ENCODE results near the gene MAP4K2. TPM values are rescaled to one million over a fixed set of nuclear protein-coding genes. Genes with fewer than 3 reads are reported as not detected.

MAP4K2 gene
- total and polyA plus RNA-seq, 4 donors, result 5.4 to 29.6 (median 11.1) TPM

DNA sequence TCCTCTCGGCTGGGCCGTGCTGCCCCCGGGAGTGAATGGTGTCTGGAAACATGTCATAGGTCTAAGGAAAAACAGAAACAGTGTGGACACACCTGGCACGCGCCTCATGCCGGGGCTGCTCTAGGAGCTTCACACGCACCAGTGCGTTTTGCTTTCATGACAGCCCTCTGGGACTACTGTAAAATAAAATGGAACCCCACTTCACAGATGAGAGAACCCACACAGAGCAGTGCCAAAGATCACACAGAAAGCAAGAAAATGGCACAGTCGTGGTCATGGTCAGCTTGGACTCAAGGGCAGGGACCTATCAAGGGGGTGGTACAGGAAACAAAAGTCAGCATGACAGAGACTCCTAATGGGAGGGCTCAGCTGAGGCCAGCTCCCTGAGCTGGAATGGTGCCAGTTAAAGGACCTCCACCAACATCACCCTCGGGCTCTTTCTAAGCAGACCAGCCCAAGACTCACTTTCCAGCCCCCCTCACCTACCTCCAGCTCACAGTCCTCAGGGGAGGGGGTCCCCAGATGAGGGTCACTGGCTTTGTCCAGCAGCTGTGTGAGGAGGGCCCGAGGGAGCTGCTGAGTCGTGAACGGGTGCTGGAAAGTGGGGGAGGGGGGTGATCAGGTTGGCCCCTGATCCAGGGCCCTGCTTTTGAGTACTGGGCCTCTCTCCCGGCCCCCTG lies 3.3 kb downstream of the MAP4K2 start:
- DNase-seq (peak in 1 of 2 donors; percentile 32), ATAC-seq (ENCODE audit: low FRiP score) (no peak)
- 62 to 65% methylated on average over 14 of the region's 14 CpGs for WGBS, 2 donors
- H3K4me3 ChIP-seq (ENCODE audit: low read length in 2 of 2), result no peak overlapping the region
- H3K27ac ChIP-seq (ENCODE audit: low read depth in 1 of 2, low read length in 2 of 2), result no peak overlapping the region
- H3K27me3 ChIP-seq (ENCODE audit: control insufficient read depth in 1 of 2, insufficient read depth in 2 of 2, low read length in 1 of 2), result no peaks in the 10 kb centered on the region
- no peaks in the 10 kb centered on the region for H3K4me1 ChIP-seq (ENCODE audit: control insufficient read depth in 1 of 2, insufficient read depth in 2 of 2, low read length in 2 of 2)
- no peaks in the 10 kb centered on the region for H3K9me3 ChIP-seq (ENCODE audit: control insufficient read depth, low read length)
- no peaks in the 10 kb centered on the region for H3K36me3 ChIP-seq (ENCODE audit: control insufficient read depth in 1 of 2, insufficient read depth in 2 of 2, low read length in 1 of 2)
- intact Hi-C loops (cut with DNase I), result no loop called here

DNA sequence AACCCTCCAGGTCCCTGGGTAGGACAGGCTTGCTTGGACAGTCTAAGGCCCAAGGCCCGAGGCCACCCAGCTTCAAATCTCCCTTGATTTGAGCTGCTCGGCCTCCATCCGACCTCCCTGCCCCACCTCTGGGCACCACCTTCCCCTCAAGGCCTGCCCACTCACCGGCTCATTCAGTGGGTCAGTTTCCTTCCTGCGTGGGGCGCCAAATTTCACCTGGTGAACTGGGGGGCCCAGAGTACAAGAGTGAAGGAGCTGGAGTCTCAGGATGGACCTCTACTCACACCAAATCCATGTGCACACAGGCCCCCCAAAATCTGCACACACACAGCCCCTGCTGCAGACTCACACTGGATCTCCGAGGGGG lies 3.8 kb downstream of the MAP4K2 start:
- H3K27me3 ChIP-seq (ENCODE audit: control insufficient read depth in 1 of 2, insufficient read depth in 2 of 2, low read length in 1 of 2), result no peaks in the 10 kb centered on the region
- ATAC-seq (ENCODE audit: low FRiP score) (no peak), DNase-seq (peak in 1 of 2 donors; percentile 33)
- no peaks in the 10 kb centered on the region for H3K9me3 ChIP-seq (ENCODE audit: control insufficient read depth, low read length)
- no peaks in the 10 kb centered on the region for H3K36me3 ChIP-seq (ENCODE audit: control insufficient read depth in 1 of 2, insufficient read depth in 2 of 2, low read length in 1 of 2)
- 76 to 83% methylated on average over 7 of the region's 7 CpGs for whole genome bisulfite sequencing, 2 donors
- H3K4me1 ChIP-seq (ENCODE audit: control insufficient read depth in 1 of 2, insufficient read depth in 2 of 2, low read length in 2 of 2), result no peaks in the 10 kb centered on the region
- intact Hi-C loops (cut with DNase I), result no loop called here
- H3K27ac ChIP-seq (ENCODE audit: low read depth in 1 of 2, low read length in 2 of 2), result no peak overlapping the region
- no peak overlapping the region for H3K4me3 ChIP-seq (ENCODE audit: low read length in 2 of 2)

DNA sequence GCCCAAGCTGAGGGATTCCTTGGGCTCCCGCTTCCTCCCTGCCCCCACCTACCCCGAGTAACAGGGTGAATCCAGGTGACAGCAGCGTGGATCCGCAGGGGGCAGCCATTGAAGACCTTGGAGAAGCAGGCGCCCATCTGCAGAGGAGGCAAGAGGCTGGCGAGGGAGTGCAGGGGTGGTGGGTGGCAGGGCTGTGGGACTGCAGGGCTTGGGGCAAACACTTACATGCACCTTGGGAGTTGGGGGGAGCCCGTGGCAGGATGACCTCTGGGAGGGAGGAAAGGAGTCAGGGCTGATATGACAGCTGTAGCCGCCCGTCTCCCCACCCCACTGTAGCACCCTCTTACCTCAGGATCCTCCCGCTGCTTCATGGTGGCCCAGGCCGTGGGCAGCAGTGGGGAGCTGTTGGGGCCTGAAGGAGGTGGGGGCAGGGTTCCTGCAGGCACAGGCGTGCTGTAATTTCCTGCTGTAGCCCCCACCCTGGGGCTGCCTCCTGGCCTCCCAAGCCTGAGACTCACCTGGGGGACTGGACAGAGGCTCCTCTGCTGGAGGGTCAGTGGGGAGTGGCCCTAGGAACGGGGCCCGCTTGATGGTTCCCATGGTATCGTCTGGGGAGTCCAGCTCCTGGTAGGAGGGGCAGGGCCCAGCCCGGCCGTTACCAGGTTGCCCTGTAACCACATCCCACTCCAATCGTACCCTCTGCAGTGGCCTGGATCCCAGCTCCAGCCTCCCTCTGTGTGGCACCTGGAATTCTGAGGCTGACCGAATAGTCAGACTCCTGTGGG lies 6.1 kb downstream of the MAP4K2 start:
- peak; percentile 38 to 73 for DNase-seq
- Histone ChIP-seq H3K36me3 (ENCODE audit: control insufficient read depth in 1 of 2, insufficient read depth in 2 of 2, low read length in 1 of 2) (no peaks in the 10 kb centered on the region), H3K4me1 (ENCODE audit: control insufficient read depth in 1 of 2, insufficient read depth in 2 of 2, low read length in 2 of 2) (no peaks in the 10 kb centered on the region), H3K27me3 (ENCODE audit: control insufficient read depth in 1 of 2, insufficient read depth in 2 of 2, low read length in 1 of 2) (no peaks in the 10 kb centered on the region), H3K27ac (ENCODE audit: low read depth in 1 of 2, low read length in 2 of 2) (no peak overlapping the region), H3K9me3 (ENCODE audit: control insufficient read depth, low read length) (no peaks in the 10 kb centered on the region), H3K4me3 (ENCODE audit: low read length in 2 of 2) (no peak overlapping the region)
- WGBS, 2 donors, result 85 to 90% methylated on average over 17 to 19 of the region's 19 CpGs
- intact Hi-C loops (cut with DNase I), result no loop called here
- no peak for ATAC-seq (ENCODE audit: low FRiP score)

DNA sequence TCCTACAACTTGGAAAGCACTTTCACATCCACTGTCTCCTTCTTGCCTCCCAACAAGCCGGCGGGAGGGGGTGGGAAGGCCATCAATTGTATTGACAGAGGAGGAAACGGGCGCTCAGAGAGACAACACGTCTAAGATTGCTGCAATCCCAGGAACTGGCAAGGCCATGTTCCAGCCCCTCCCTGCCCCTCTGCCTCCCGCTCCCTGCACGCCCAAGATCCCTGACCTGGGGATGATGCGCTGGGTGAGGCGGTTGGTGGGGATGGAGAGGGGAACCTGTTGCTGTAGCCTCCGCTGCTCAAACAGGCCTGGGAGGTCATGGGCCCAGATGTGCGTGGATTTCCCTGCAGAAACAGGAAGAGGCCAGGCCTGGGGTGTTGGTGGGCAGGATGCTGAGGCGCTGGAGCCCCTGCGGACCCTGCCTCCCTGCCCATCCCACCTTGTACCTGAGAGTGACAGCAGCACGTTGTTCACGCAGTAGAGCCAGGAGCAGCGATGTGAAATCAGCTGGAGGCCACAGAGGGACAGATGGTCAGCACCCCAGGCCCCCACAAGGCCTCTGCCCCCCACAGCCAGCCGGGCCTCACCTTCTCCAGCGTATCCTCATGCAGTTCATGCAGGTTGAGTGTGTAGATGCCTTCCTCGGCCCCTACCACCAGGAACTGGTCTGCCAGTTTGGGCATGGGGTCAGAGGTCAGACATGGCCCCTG lies 6.8 kb downstream of the MAP4K2 start:
- WGBS, 2 donors, result 76 to 83% methylated on average over 19 of the region's 19 CpGs
- no peak overlapping the region for H3K4me3 ChIP-seq (ENCODE audit: low read length in 2 of 2)
- H3K27me3 ChIP-seq (ENCODE audit: control insufficient read depth in 1 of 2, insufficient read depth in 2 of 2, low read length in 1 of 2), result no peaks in the 10 kb centered on the region
- peak in 1 of 2 donors; percentile 74 for DNase-seq
- H3K9me3 ChIP-seq (ENCODE audit: control insufficient read depth, low read length), result no peaks in the 10 kb centered on the region
- H3K4me1 ChIP-seq (ENCODE audit: control insufficient read depth in 1 of 2, insufficient read depth in 2 of 2, low read length in 2 of 2), result no peaks in the 10 kb centered on the region
- intact Hi-C loops (cut with DNase I), result no loop called here
- no peaks in the 10 kb centered on the region for H3K36me3 ChIP-seq (ENCODE audit: control insufficient read depth in 1 of 2, insufficient read depth in 2 of 2, low read length in 1 of 2)
- no peak for ATAC-seq (ENCODE audit: low FRiP score)
- no peak overlapping the region for H3K27ac ChIP-seq (ENCODE audit: low read depth in 1 of 2, low read length in 2 of 2)

DNA sequence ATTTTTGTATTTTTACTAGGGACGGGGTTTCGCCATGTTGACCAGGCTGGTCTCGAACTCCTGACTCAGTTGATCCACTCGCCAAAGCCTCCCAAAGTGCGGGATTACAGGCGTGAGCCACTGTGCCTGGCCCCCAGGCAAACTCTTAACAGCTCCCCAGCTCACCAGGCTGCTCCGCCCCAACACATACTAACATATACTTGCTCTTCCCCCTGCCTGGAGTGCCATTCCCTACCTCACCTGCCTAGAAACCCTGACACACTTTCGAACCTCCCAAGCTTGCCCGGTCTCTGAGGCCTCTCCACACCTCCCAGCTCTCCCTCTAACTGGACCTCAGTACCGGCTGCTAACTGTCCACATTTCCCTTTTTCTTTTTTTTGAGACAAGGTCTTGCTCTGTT lies 8.5 kb downstream of the MAP4K2 start:
- no peak for ATAC-seq (ENCODE audit: low FRiP score)
- Histone ChIP-seq H3K4me1 (ENCODE audit: control insufficient read depth in 1 of 2, insufficient read depth in 2 of 2, low read length in 2 of 2) (no peaks in the 10 kb centered on the region), H3K4me3 (ENCODE audit: low read length in 2 of 2) (no peak overlapping the region), H3K27me3 (ENCODE audit: control insufficient read depth in 1 of 2, insufficient read depth in 2 of 2, low read length in 1 of 2) (no peaks in the 10 kb centered on the region), H3K36me3 (ENCODE audit: control insufficient read depth in 1 of 2, insufficient read depth in 2 of 2, low read length in 1 of 2) (peaks cover 0 to 3% of the 10 kb centered on the region in 2 donors), H3K27ac (ENCODE audit: low read depth in 1 of 2, low read length in 2 of 2) (no peak overlapping the region), H3K9me3 (ENCODE audit: control insufficient read depth, low read length) (no peaks in the 10 kb centered on the region)
- WGBS, 2 donors, result 92 to 97% methylated on average over 10 of the region's 10 CpGs
- DNase-seq, result no peak
- intact Hi-C loops (cut with DNase I), result no loop called here

DNA sequence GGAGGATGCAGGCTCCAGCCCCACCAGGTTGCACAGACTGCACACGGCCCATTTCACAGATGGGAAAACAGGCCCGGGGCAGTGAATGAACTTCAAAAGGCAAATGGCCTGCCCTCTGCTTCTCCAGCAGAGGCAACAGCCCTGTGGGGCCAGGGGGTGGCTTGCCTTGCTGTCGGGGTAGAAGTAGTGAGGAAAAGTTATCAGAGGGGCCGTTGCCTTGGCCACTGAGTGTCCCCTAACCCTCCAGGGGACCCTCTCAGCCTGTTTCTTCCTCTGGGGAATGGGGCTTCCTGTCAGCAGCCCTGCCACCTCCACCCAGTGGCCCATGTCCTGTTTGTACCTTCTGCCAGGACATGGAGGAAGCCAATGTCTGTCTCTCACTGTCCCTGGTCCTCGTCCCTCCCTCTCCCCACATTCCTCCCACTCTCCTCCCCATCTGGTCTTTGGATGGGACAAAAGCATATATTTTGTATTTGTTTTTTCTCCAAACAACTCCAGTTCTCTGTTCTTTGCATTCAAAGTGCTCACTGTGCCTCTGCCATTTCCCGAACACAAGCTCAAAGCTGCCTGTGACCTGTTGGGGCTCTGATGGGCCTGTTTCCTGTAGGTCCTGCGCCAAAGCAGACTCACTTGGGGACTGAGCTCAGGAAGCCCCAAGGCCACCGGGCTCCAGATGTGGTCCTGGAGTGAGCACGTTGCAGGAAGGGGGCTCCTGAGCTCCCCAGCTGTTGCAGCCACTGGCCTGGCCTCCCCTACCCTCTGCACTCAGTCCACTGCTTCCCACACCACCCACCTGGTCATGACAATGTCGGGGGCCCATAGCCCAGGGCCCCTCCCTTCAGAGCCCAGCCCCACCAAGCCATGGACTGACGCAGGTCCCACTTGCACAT lies 9.5 kb downstream of the MAP4K2 start:
- H3K9me3 ChIP-seq (ENCODE audit: control insufficient read depth, low read length), result no peaks in the 10 kb centered on the region
- no peak overlapping the region for H3K27ac ChIP-seq (ENCODE audit: low read depth in 1 of 2, low read length in 2 of 2)
- H3K36me3 ChIP-seq (ENCODE audit: control insufficient read depth in 1 of 2, insufficient read depth in 2 of 2, low read length in 1 of 2), result peaks cover 0 to 3% of the 10 kb centered on the region in 2 donors
- DNase-seq (peak in 1 of 2 donors; percentile 66), ATAC-seq (ENCODE audit: low FRiP score) (no peak)
- H3K4me1 ChIP-seq (ENCODE audit: control insufficient read depth in 1 of 2, insufficient read depth in 2 of 2, low read length in 2 of 2), result no peaks in the 10 kb centered on the region
- intact Hi-C loops (cut with DNase I), result no loop called here
- no peak overlapping the region for H3K4me3 ChIP-seq (ENCODE audit: low read length in 2 of 2)
- WGBS, 2 donors, result 69 to 72% methylated on average over 11 of the region's 11 CpGs
- no peaks in the 10 kb centered on the region for H3K27me3 ChIP-seq (ENCODE audit: control insufficient read depth in 1 of 2, insufficient read depth in 2 of 2, low read length in 1 of 2)

DNA sequence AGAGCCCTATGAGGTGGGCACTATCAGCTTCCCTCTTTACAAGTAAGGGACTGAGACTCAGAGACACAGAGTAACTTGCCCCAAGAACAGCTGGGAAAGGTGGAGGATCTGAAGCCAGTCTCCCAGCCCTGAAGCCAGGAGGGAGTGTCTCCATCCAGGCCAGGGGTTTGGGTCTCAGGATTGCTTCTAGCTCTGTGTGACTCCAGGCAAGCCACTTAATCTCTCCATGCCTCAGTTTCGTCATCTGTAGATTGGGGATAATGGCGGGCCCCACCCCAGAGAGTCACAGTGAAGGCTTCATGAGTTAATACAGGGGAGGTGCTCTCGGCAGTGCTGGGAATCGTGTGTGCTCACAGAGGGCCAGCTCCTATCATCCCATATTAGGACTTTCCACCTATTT lies 10.5 kb downstream of the MAP4K2 start:
- peaks cover 0 to 3% of the 10 kb centered on the region in 2 donors for H3K36me3 ChIP-seq (ENCODE audit: control insufficient read depth in 1 of 2, insufficient read depth in 2 of 2, low read length in 1 of 2)
- no peak overlapping the region for H3K27ac ChIP-seq (ENCODE audit: low read depth in 1 of 2, low read length in 2 of 2)
- no peaks in the 10 kb centered on the region for H3K9me3 ChIP-seq (ENCODE audit: control insufficient read depth, low read length)
- H3K4me3 ChIP-seq (ENCODE audit: low read length in 2 of 2), result no peak overlapping the region
- no peaks in the 10 kb centered on the region for H3K27me3 ChIP-seq (ENCODE audit: control insufficient read depth in 1 of 2, insufficient read depth in 2 of 2, low read length in 1 of 2)
- intact Hi-C loops (cut with DNase I), result no loop called here
- ATAC-seq (ENCODE audit: low FRiP score), result no peak
- no peak for DNase-seq
- H3K4me1 ChIP-seq (ENCODE audit: control insufficient read depth in 1 of 2, insufficient read depth in 2 of 2, low read length in 2 of 2), result no peaks in the 10 kb centered on the region
- WGBS, 2 donors, result 88 to 91% methylated on average over 4 of the region's 4 CpGs

DNA sequence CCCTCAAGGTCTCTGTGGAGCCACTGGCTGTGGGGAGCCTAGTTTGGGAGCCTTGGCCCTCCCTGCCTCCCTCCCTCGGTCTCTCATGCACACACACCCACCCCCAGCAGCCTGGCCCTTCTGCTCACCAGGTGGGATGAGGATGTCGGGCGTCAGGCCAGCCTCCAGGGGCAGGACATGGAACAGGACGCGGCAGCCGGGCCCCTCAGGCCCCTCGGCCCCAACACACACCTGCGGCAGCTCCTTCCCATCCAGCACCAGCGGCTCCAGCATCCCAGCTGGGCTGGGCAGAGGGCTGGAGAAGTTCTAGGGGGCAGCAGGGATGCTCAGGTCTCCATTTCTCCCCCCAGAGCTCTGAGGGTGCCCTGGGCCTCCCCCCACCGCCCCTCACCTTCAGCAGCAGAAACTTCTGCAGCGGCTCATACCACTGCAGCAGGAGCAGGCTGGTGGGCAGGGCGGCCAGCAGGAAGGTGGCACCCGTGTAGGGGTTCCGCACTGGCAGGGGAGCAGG lies 11.2 kb downstream of the MAP4K2 start:
- ATAC-seq (ENCODE audit: low FRiP score) (no peak), DNase-seq (peak in 1 of 2 donors; percentile 52)
- H3K27ac ChIP-seq (ENCODE audit: low read depth in 1 of 2, low read length in 2 of 2), result no peak overlapping the region
- H3K27me3 ChIP-seq (ENCODE audit: control insufficient read depth in 1 of 2, insufficient read depth in 2 of 2, low read length in 1 of 2), result no peaks in the 10 kb centered on the region
- H3K4me1 ChIP-seq (ENCODE audit: control insufficient read depth in 1 of 2, insufficient read depth in 2 of 2, low read length in 2 of 2), result no peaks in the 10 kb centered on the region
- intact Hi-C loops (cut with DNase I), result no loop called here
- no peaks in the 10 kb centered on the region for H3K9me3 ChIP-seq (ENCODE audit: control insufficient read depth, low read length)
- no peak overlapping the region for H3K4me3 ChIP-seq (ENCODE audit: low read length in 2 of 2)
- H3K36me3 ChIP-seq (ENCODE audit: control insufficient read depth in 1 of 2, insufficient read depth in 2 of 2, low read length in 1 of 2), result peaks cover 0 to 3% of the 10 kb centered on the region in 2 donors
- 94% methylated on average over 14 of the region's 14 CpGs for WGBS, 2 donors
